ENCODE results near the gene ETV1.

The ETV1 gene

DNA sequence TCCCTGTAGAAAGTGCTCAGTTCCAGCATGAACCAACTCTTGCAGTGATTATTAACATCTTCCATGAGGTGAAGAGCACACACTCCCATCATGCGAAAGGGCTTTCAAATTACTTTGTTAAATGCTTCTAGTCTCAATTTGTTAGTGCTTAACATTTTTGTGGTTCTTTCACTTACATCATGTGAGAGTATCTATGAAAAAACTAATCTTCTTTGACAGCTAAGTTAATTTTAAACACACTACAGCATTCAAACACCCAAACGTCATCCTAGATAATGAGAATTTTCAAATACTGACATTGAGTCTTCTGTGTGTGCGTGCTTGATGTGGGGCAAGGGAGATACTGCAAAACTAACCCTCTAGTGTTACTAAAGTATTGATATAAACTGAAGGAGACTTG is 84.8 kb downstream of the ETV1 start:
- no peak for TF ChIP-seq EZH2phosphoT487 (IDR thresholded peaks at IDR 0.05; ENCODE audit: borderline replicate concordance)
- TF ChIP-seq, protein P1, sequence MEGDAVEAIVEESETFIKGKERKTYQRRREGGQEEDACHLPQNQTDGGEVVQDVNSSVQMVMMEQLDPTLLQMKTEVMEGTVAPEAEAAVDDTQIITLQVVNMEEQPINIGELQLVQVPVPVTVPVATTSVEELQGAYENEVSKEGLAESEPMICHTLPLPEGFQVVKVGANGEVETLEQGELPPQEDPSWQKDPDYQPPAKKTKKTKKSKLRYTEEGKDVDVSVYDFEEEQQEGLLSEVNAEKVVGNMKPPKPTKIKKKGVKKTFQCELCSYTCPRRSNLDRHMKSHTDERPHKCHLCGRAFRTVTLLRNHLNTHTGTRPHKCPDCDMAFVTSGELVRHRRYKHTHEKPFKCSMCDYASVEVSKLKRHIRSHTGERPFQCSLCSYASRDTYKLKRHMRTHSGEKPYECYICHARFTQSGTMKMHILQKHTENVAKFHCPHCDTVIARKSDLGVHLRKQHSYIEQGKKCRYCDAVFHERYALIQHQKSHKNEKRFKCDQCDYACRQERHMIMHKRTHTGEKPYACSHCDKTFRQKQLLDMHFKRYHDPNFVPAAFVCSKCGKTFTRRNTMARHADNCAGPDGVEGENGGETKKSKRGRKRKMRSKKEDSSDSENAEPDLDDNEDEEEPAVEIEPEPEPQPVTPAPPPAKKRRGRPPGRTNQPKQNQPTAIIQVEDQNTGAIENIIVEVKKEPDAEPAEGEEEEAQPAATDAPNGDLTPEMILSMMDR (conservative IDR thresholded peaks at IDR 0.05; ENCODE audit: low read length), result no peak
- Histone ChIP-seq H3K36me3 (ENCODE audit: insufficient read depth, low read length) (no peaks in the 10 kb centered on the region), H3K9me2 (replicated peaks; ENCODE audit: low read depth, low read length) (no peaks in the 10 kb centered on the region), H3K27me3 (ENCODE audit: insufficient read depth, low read length, poor library complexity, severe bottlenecking) (no peaks in the 10 kb centered on the region), H2AFZ (ENCODE audit: low read length) (no peak overlapping the region), H3K4me3 (ENCODE audit: low read length, poor library complexity, severe bottlenecking) (no peak overlapping the region), H4K20me1 (ENCODE audit: insufficient read depth, low read length, poor library complexity, severe bottlenecking) (no peaks in the 10 kb centered on the region), H3K4me2 (ENCODE audit: low read depth, low read length, poor library complexity, severe bottlenecking) (no peak overlapping the region), H3F3A (ENCODE audit: low read depth) (no peaks in the 10 kb centered on the region), H3K4me1 (ENCODE audit: insufficient read depth, low read length, poor library complexity, severe bottlenecking) (peaks cover 21% of the 10 kb centered on the region), H3K79me2 (ENCODE audit: insufficient read depth, low read length) (no peaks in the 10 kb centered on the region), H3K9me3 (ENCODE audit: insufficient read depth, low read depth, low read length) (no peaks in the 10 kb centered on the region), H3K9ac (ENCODE audit: low read depth, low read length, poor library complexity, severe bottlenecking) (no peak overlapping the region)

DNA sequence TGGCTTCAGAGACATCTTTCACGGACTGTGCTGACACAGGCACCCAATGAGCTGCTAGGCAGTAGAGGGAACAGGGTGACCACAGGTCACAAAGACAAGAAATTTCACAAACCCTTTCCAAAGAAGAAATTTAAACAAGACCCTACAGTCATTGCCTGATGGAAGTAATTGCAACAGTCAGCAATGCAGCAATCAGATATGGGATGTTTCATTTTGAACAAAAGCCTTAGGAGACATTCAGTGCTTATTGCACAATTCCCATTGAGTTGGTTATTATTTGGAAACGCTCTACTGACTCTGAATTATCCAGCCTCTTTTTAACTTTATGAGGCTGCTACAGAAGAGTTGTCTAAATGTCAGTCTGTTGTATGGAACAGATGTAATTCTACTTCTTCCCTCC is 85.5 kb downstream of the ETV1 start:
- no peaks in the 10 kb centered on the region for H3K79me2 ChIP-seq (ENCODE audit: insufficient read depth, low read length)
- H3K9me2 ChIP-seq (replicated peaks; ENCODE audit: low read depth, low read length), result no peaks in the 10 kb centered on the region
- no peak for TF ChIP-seq EZH2phosphoT487 (IDR thresholded peaks at IDR 0.05; ENCODE audit: borderline replicate concordance)
- TF ChIP-seq, protein P1 (conservative IDR thresholded peaks at IDR 0.05; ENCODE audit: low read length), result no peak
- H4K20me1 ChIP-seq (ENCODE audit: insufficient read depth, low read length, poor library complexity, severe bottlenecking), result no peaks in the 10 kb centered on the region
- no peaks in the 10 kb centered on the region for H3K9me3 ChIP-seq (ENCODE audit: insufficient read depth, low read depth, low read length)
- H3K27me3 ChIP-seq (ENCODE audit: insufficient read depth, low read length, poor library complexity, severe bottlenecking), result no peaks in the 10 kb centered on the region
- no peak overlapping the region for H3K4me3 ChIP-seq (ENCODE audit: low read length, poor library complexity, severe bottlenecking)
- no peak overlapping the region for H2AFZ ChIP-seq (ENCODE audit: low read length)
- H3K9ac ChIP-seq (ENCODE audit: low read depth, low read length, poor library complexity, severe bottlenecking), result no peak overlapping the region
- H3K36me3 ChIP-seq (ENCODE audit: insufficient read depth, low read length), result no peaks in the 10 kb centered on the region
- H3F3A ChIP-seq (ENCODE audit: low read depth), result no peaks in the 10 kb centered on the region
- H3K4me2 ChIP-seq (ENCODE audit: low read depth, low read length, poor library complexity, severe bottlenecking), result no peak overlapping the region
- peaks cover 14% of the 10 kb centered on the region for H3K4me1 ChIP-seq (ENCODE audit: insufficient read depth, low read length, poor library complexity, severe bottlenecking)

DNA sequence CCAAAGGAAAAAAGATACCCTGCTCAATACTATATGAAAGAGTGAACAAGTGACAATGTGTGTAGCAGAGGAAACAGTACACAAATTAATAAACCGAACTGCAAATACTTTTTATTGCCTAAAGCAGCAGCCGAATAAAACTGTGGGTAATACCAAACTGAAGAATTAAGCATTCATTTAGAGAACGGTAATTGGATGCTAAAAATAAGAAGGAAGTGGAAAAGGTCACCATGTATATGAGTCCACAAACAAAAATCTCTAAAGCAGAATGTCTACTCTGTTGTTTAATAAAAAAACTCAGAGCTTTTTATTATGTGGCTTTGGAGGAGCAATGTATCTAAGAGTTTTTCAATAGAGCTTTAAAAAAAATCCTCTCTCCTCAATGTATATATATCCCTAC is 87.9 kb downstream of the ETV1 start:
- Histone ChIP-seq H3F3A (ENCODE audit: low read depth) (no peaks in the 10 kb centered on the region), H3K9ac (ENCODE audit: low read depth, low read length, poor library complexity, severe bottlenecking) (no peak overlapping the region), H3K36me3 (ENCODE audit: insufficient read depth, low read length) (no peaks in the 10 kb centered on the region), H4K20me1 (ENCODE audit: insufficient read depth, low read length, poor library complexity, severe bottlenecking) (no peaks in the 10 kb centered on the region), H3K4me3 (ENCODE audit: low read length, poor library complexity, severe bottlenecking) (no peak overlapping the region), H3K4me1 (ENCODE audit: insufficient read depth, low read length, poor library complexity, severe bottlenecking) (no peaks in the 10 kb centered on the region), H2AFZ (ENCODE audit: low read length) (no peak overlapping the region), H3K4me2 (ENCODE audit: low read depth, low read length, poor library complexity, severe bottlenecking) (no peak overlapping the region), H3K9me3 (ENCODE audit: insufficient read depth, low read depth, low read length) (no peaks in the 10 kb centered on the region), H3K79me2 (ENCODE audit: insufficient read depth, low read length) (no peaks in the 10 kb centered on the region), H3K9me2 (replicated peaks; ENCODE audit: low read depth, low read length) (no peaks in the 10 kb centered on the region), H3K27me3 (ENCODE audit: insufficient read depth, low read length, poor library complexity, severe bottlenecking) (no peaks in the 10 kb centered on the region)
- TF ChIP-seq, protein P1 (conservative IDR thresholded peaks at IDR 0.05; ENCODE audit: low read length), result no peak
- TF ChIP-seq EZH2phosphoT487 (IDR thresholded peaks at IDR 0.05; ENCODE audit: borderline replicate concordance), result no peak
